Natural killer cell treated with Interleukin-12 subunit alpha and Interleukin-12 subunit beta and Interleukin-15 and Interleukin-18, amount 100 ng/mL, for 72 hours (primary cell): ENCODE data around the gene MEIOSIN. TPM values are rescaled to one million over a fixed set of nuclear protein-coding genes. Genes with fewer than 3 reads are reported as not detected.
"Not testable (repeated sequence)": the region's sequence is repeated elsewhere in the genome, so short reads cannot be mapped to it uniquely, and the experiment has no call there.

Source experiments
- ATAC-seq, 2 donors: fragments of 150-1000 bp; cut with Tn5 transposase in 1 of 2; sonication (Bioruptor Pico), chemical (Tn5 transposase) in 1 of 2; 2 replicates each; pipeline ENCODE4 v1.10.0; 2021
- DNase-seq: peaks from one replicate; pipeline ENCODE4 v3.0.0; 2022; ENCODE audit warnings: low spot score
- H3K27ac Mint-ChIP-seq, 2 donors: 1 replicate in 1 of 2; 2 replicates in 1 of 2; pipeline ENCODE4 v1.8.0; 2022; ENCODE audit warnings: mixed read lengths in 2 of 2, mild to moderate bottlenecking in 1 of 2, moderate library complexity in 1 of 2
- H3K27me3 Mint-ChIP-seq, 2 donors: 1 replicate in 1 of 2; 2 replicates in 1 of 2; pipeline ENCODE4 v1.8.0; 2022; ENCODE audit warnings: mixed read lengths in 2 of 2
- H3K36me3 Mint-ChIP-seq: one replicate; pipeline ENCODE4 v1.8.0; 2022; ENCODE audit warnings: mixed read lengths
- H3K4me1 Mint-ChIP-seq, 2 donors: 1 replicate in 1 of 2; 2 replicates in 1 of 2; pipeline ENCODE4 v1.8.0; 2022; ENCODE audit warnings: low read depth in 2 of 2, mixed read lengths in 2 of 2, mild to moderate bottlenecking in 1 of 2
- H3K4me3 Mint-ChIP-seq: one replicate; pipeline ENCODE4 v1.8.0; 2022; ENCODE audit warnings: mixed read lengths
- H3K9me3 Mint-ChIP-seq: 2 replicates; pipeline ENCODE4 v1.8.0; 2022; ENCODE audit warnings: mixed read lengths
- total RNA-seq, 2 donors: library from RNA; stranded (reverse); gene quantifications; one replicate each; pipeline ENCODE4 v1.2.3, GENCODE V29; 2022

Gene MEIOSIN
- total RNA-seq, 2 donors from 2014 or later = not detected

GRCh38 chr19:45712699-45713067, 20.6 kb upstream of the MEIOSIN start:
- Mint-ChIP-seq H3K27ac (no peak overlapping the region), H3K4me3 (no peak overlapping the region), H3K9me3 (no peaks in the 10 kb centered on the region), H3K27me3 (no peaks in the 10 kb centered on the region), H3K36me3 (no peaks in the 10 kb centered on the region), H3K4me1 (peaks cover 27 to 31% of the 10 kb centered on the region in 2 donors)
- ATAC-seq = no peak
- DNase-seq = no peak

GRCh38 chr19:45713141-45713540, 20.1 kb upstream of the MEIOSIN start:
- DNase-seq (no peak), ATAC-seq (no peak)
- no peaks in the 10 kb centered on the region for H3K36me3 Mint-ChIP-seq
- H3K27ac Mint-ChIP-seq = no peak overlapping the region
- H3K4me1 Mint-ChIP-seq = peaks cover 30 to 32% of the 10 kb centered on the region in 2 donors
- H3K4me3 Mint-ChIP-seq = no peak overlapping the region
- no peaks in the 10 kb centered on the region for H3K9me3 Mint-ChIP-seq
- no peaks in the 10 kb centered on the region for H3K27me3 Mint-ChIP-seq

- Mint-ChIP-seq H3K4me3 (no peak overlapping the region), H3K9me3 (no peaks in the 10 kb centered on the region), H3K27ac (no peak overlapping the region), H3K4me1 (peaks cover 35 to 38% of the 10 kb centered on the region in 2 donors), H3K27me3 (no peaks in the 10 kb centered on the region), H3K36me3 (no peaks in the 10 kb centered on the region)
- ATAC-seq = no peak
- no peak for DNase-seq
Observed at GRCh38 chr19:45715139-45715538, 18.1 kb upstream of the MEIOSIN start.

GRCh38 chr19:45716359-45717130, 16.7 kb upstream of the MEIOSIN start:
- H3K4me3 Mint-ChIP-seq = peak overlapping the region; percentile 87
- no peaks in the 10 kb centered on the region for H3K9me3 Mint-ChIP-seq
- DNase-seq = no peak
- ATAC-seq = no peak
- peak overlapping the region; percentile 89 to 91 for H3K27ac Mint-ChIP-seq
- H3K27me3 Mint-ChIP-seq = no peaks in the 10 kb centered on the region
- peaks cover 31 to 35% of the 10 kb centered on the region in 2 donors for H3K4me1 Mint-ChIP-seq
- no peaks in the 10 kb centered on the region for H3K36me3 Mint-ChIP-seq

- Mint-ChIP-seq H3K36me3 (no peaks in the 10 kb centered on the region), H3K27me3 (no peaks in the 10 kb centered on the region), H3K9me3 (no peaks in the 10 kb centered on the region), H3K4me3 (peak overlapping the region; percentile 87), H3K27ac (peak overlapping the region; percentile 89 to 91), H3K4me1 (peaks cover 31 to 35% of the 10 kb centered on the region in 2 donors)
- DNase-seq (peak; percentile 99), ATAC-seq (peak; percentile 99 to 100)
Observed at GRCh38 chr19:45717131-45717982, 15.9 kb upstream of the MEIOSIN start.

- Mint-ChIP-seq H3K4me3 (peak overlapping the region; percentile 87), H3K36me3 (no peaks in the 10 kb centered on the region), H3K27ac (peak overlapping the region; percentile 89 to 91), H3K4me1 (peaks cover 31 to 35% of the 10 kb centered on the region in 2 donors), H3K9me3 (no peaks in the 10 kb centered on the region), H3K27me3 (no peaks in the 10 kb centered on the region)
- DNase-seq (no peak), ATAC-seq (no peak)
Observed at GRCh38 chr19:45717983-45718650, 15.1 kb upstream of the MEIOSIN start.

- H3K27ac Mint-ChIP-seq = peak overlapping the region in 1 of 2 donors; percentile 37
Observed at GRCh38 chr19:45720065-45720464, 13.2 kb upstream of the MEIOSIN start.

GRCh38 chr19:45728683-45729082, 4.6 kb upstream of the MEIOSIN start:
- not testable (repeated sequence) for ATAC-seq, H3K4me3 Mint-ChIP-seq

More at GRCh38 chr19:45720065-45720464, 13.2 kb upstream of the MEIOSIN start:
- H3K36me3 Mint-ChIP-seq, H3K9me3 Mint-ChIP-seq, H3K4me3 Mint-ChIP-seq, H3K27me3 Mint-ChIP-seq, DNase-seq, ATAC-seq: not testable (repeated sequence)
- H3K4me1 Mint-ChIP-seq = peaks cover 29 to 36% of the 10 kb centered on the region in 2 donors

GRCh38 chr19:45729800-45730290, 3.4 kb upstream of the MEIOSIN start:
- Mint-ChIP-seq H3K4me3 (peak overlapping the region; percentile 99), H3K36me3 (no peaks in the 10 kb centered on the region), H3K27me3 (no peaks in the 10 kb centered on the region), H3K27ac (peak overlapping the region; percentile 74 to 92), H3K9me3 (no peaks in the 10 kb centered on the region), H3K4me1 (peaks cover 25 to 29% of the 10 kb centered on the region in 2 donors)
- ATAC-seq = no peak
- no peak for DNase-seq

More at GRCh38 chr19:45728683-45729082, 4.6 kb upstream of the MEIOSIN start:
- H3K36me3 Mint-ChIP-seq, DNase-seq, H3K27ac Mint-ChIP-seq, H3K27me3 Mint-ChIP-seq, H3K9me3 Mint-ChIP-seq: not testable (repeated sequence)
- H3K4me1 Mint-ChIP-seq = peaks cover 25 to 33% of the 10 kb centered on the region in 2 donors

- ATAC-seq (peak; percentile 99), DNase-seq (peak; percentile 95)
- Mint-ChIP-seq H3K27me3 (no peaks in the 10 kb centered on the region), H3K4me1 (peaks cover 25 to 29% of the 10 kb centered on the region in 2 donors), H3K27ac (peak within 1 kb of the TSS; percentile 74 to 92), H3K36me3 (no peaks in the 10 kb centered on the region), H3K9me3 (no peaks in the 10 kb centered on the region), H3K4me3 (peak within 1 kb of the TSS; percentile 99)
Observed at GRCh38 chr19:45730368-45731288, 2.6 kb upstream of the MEIOSIN start, which contains the start of gene FBXO46. FBXO46 (minus strand) TSS chr19:45730896; CDS start chr19:45713495, 17,401 bp downstream.

GRCh38 chr19:45739498-45740439, 6.5 kb downstream of the MEIOSIN start:
- peaks cover 6 to 11% of the 10 kb centered on the region in 2 donors for H3K27me3 Mint-ChIP-seq
- no peaks in the 10 kb centered on the region for H3K9me3 Mint-ChIP-seq
- DNase-seq (no peak), ATAC-seq (no peak)
- H3K4me1 Mint-ChIP-seq = no peaks in the 10 kb centered on the region
- no peak overlapping the region for H3K4me3 Mint-ChIP-seq
- H3K36me3 Mint-ChIP-seq = no peaks in the 10 kb centered on the region
- H3K27ac Mint-ChIP-seq = no peak overlapping the region

- no peak for DNase-seq
- Mint-ChIP-seq H3K9me3 (no peaks in the 10 kb centered on the region), H3K27ac (no peak overlapping the region), H3K36me3 (no peaks in the 10 kb centered on the region), H3K4me1 (no peaks in the 10 kb centered on the region), H3K27me3 (peaks cover 14% of the 10 kb centered on the region in 2 donors), H3K4me3 (no peak overlapping the region)
- no peak for ATAC-seq
Observed at GRCh38 chr19:45742969-45743368, 9.7 kb downstream of the MEIOSIN start.
